Stimulated activated CD4-positive, alpha-beta T cell treated with anti-CD3 and anti-CD28 coated beads, Interleukin-4, amount 100 ng/mL, for 4 hours (primary cell): ENCODE data around the gene ECD.
A peak's percentile ranks its signal among the peaks of the same experiment; 100 is the strongest.

ENCODE experiments used
- DNase-seq, 2 experiments: peaks; one replicate each; pipeline ENCODE4 v3.0.0-alpha.2; 2020

ECD gene

DNA sequence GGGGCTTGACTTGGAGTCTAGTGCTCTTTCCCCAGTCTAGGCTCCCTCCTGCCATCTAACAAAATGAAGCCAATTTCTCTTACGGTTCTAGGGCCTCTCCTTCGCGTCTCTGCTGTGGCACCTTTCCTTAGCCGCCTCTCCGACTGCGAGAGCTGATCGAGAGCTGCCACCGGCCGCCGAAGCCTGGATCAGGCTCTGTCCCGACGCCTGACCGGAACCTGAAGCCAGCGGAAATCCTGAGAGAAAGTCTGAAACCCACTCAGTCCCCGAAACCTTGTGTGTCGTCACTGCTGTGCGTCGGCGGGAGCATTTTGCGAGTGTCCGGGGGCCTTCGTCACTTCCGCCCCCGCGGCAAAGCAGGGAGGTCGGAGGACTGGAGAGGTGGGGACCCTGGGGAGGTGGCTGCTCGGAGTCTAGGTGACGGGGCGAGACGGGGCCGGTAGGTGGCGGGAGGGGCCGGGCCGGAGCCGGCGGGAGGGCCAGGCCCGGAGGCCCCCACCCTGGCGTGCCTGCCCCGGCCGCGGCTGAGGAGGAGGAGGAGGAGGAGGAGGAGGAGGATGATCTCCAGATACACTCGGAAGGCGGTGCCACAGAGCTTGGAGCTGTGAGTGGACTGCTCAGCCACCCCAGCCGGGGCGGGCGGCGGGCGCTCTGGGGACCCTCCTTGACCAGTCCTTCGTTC lies at the start of gene ECD, which contains the start of gene FAM149B1:
ECD (minus strand) TSS at position 226 of the 682 bp plus-strand sequence. CDS start 4,071 bp downstream, outside the sequence.
FAM149B1 (plus strand) TSS at position 337 of the 682 bp plus-strand sequence; CDS start at position 558, 221 bp downstream.
- peak; percentile 89 to 91 for DNase-seq

DNA sequence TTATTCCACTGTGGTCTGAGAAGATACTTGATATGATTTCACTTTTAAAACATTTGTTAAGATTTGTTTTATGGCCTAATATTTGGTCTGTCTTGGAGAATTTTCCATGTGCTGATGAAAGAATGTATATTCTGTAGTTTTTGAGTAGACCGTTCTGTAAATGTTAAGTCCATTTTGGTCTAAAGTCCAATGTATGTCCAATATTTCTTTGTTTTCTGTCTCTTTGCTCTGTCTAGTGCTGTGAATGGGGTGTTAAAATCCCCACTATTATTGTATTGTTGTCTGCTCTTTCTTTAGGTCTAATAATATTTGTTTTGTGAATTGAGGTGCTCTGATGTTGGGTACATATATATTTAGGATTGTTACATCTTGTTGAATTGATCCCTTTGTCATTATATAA lies 47.9 kb upstream of the ECD start:
- DNase-seq: no peak

DNA sequence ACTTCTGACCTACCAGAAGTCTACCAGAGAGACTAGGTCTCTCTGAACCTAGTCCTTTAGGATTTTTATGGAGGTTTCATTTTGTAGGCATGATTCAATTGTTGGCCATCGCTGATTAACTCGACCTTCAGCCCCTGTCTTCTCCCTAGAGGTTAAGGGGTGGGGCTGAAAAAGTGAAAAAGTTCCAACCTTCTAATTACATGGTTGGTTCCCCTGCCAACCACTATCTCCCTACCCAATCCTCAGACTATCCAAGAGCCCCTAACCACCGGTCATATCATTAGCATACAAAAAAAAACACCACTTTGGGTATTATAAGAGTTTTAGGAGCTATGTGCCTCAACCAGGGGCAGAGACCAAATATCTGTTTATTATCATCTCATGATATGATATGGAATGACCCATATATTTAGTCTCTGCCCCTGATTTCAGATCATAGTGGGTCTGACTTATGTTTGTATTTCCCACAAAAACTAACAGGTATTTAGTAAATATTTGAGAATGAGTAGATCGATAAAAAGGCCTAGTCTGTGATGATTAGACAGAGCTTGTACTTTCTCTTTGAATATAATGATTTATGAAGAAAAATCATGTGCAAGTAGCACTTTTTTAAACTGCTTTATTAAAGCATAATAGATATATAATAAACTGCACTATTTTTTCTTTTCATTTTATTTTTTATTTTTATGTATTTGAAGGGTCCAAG lies 43.5 kb upstream of the ECD start:
- DNase-seq: no peak

DNA sequence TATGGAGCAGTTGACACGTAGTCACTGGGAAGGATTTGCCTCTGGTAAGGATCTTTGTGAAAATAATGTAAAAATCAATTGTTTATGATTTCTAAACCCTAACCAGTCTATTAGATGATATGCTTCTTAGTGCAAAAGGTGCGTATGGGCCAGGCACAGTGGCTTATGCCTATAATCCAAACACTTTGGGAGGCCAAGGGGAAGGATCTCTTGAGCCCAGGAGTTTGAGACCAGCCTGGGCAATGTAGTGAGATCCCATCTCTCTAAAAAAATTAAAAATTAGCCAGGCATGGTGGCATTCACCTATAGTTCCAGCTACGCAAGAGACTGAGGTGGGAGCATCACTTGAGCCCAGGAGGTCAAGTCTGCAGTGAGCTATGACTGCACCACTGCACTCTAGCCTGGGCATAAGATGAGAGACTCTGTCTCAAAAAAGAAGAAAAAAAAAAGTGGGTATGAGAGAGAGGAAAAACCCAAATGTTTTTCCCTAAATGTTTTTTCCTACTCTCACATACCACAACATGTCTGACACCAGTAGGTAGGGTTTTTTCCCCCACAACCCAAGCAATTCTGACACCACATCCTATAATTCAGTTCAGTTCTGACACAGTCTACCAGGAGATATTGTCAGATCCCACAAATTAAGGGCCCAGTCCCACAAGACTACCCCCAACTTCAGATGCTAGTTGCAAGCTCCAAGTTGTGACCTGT lies 42.7 kb upstream of the ECD start:
- DNase-seq: no peak

DNA sequence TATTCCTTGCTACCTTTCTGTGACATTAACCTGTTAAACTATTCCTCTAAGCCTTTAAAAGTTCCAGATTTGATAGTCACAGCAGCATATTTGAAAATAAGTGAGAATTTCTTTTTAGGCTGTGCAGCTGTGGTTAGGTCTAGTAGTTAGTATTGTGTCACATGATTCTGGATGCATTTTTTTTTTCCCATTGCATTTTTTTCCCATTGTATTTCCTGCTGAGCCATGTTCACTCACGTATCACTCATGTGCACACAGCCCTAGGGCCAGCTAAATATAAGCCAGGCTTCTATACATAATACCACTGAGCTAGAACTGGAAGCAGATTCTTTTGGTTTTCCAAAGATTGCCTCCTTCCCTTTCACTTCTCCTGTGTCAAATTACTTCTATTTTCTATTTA lies 41.9 kb upstream of the ECD start:
- no peak for DNase-seq

DNA sequence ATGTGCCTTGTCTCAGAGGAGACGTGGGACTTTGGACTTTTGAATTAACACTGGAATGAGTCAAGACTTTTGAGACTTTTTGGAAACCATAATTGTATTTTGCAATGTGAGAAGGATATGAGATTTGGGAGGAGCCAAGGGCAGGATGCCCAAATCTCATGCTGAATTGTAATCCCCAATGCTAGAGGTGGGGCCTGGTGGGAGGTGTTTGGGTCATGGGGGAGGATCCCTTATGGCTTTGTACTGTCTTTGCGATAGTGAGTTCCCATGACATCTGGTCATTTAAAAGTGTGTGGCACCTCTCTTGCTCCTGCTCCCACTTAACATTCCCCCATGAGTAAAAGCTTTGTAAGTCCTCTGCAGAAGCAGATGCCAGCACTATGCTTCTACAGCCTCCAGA lies 40.1 kb upstream of the ECD start:
- no peak for DNase-seq

DNA sequence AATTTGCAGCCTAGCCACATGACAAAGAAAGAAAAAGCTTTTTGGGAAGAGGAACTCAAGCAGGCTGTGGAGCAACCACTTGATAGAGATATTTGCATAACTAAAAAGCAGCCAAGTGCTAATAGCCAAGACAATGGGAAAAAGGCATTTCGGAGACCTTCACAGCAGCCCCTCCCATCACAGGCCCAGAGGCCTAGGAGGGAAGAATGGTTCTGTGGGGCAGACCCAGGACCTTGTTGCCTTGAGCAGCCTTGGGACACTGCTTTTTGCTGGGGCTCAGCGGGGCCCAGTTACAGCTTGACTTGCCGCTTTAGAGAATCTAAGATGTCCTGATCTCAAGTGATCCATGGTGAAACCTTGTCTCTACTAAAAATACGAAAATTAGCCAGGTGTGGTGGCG lies 38.6 kb upstream of the ECD start:
- DNase-seq: no peak

DNA sequence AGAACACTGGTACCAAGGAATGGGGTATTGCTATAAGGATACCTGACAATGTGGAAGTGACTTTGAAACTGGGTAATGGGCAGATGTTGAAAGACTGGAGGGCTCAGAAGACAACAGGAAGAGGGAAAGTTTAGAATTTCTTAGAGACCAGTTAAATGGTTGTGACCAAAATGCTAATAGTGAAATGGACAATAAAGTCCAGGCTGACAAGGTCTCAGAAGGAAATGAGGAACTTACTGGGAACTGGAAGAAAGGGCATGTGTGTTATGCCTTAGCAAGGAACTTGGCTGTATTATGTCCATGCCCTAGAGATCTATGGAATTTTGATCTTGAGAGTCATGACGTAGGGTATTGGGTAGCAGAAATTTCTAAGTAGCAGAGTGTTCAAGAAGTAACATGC lies 38.1 kb upstream of the ECD start:
- DNase-seq: no peak

DNA sequence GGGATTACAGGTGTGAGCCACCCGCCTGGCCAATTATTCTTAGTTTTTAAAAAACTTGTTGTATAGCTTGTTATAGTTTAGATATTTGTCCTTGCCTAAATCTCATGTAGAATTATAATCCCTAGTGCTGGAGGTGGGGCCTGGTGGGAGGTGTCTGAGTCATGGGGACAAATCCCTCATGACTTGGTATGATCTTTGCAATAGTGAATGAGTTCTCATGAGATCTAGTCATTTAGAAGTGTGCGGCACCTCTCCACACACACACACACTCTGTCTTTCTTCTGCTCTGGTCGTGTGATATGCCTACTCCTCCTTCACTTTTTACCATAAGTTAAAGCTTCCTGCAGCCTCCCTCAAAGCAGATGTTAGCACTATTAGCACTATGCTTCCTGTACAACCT lies 37.3 kb upstream of the ECD start:
- no peak for DNase-seq

DNA sequence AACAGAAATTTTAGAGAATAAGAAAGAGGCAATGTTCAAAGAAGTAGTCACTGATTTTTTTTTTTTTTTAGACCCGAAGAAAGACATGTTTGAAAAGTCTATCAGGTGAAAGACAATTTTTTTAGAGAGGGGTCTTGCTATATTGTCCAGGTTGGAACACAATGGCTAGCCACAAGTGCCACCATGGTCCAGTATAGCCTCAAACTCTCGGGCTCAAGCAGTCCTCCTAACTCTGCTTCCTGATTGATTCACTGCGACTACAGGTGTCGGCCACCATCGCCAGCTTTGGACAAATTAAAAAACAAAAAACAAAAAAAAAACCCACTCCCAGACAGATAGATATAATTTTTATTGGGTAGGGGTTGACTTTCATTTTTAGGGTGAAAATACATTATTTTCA lies 22.4 kb upstream of the ECD start:
- no peak for DNase-seq

DNA sequence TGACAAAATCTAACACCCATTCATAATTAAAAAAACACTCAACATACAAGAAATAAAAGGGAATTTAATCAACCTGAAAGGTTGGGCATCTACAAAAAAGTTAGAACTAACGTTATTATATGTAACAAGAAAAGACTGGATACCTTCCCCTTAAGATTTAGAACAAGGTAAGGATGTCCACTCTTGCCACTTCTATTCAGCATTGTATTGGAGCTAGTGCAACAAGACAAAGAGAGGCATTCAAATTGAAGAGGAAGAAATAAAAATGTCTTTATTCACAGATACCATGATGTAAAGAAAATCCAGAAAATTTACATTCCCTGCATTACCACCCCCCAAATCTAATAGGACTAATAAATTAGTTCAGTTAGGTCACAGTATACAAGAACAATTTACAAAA lies 18.5 kb upstream of the ECD start:
- no peak for DNase-seq

DNA sequence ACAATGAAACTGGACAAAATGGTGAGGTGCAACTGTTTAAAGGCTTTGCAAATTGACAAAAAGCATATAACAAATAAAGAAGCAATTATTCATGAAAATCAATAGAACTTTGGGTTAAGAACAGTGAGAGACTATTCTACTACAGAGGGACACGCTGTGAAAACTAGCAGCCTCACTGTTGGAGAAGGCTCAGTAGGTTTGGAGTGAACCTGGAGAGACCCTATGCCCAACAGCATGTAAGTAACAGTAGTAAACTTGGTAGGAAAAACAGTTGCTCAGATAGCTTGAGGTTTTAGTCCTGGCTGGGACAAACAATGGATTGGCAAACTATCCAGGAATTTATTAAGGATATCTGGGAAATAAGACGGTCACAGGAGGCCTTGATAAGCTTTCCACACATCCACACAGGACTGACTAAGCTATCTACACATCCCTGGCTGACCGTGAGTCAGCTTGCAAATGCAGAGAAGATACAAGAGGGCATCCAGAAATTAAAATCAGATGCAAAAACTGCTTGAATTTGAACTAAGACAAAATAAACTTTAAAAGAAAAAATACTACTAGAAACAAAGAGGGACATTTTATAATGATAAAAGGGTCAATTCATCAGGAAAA lies 16.0 kb upstream of the ECD start:
- DNase-seq: no peak

DNA sequence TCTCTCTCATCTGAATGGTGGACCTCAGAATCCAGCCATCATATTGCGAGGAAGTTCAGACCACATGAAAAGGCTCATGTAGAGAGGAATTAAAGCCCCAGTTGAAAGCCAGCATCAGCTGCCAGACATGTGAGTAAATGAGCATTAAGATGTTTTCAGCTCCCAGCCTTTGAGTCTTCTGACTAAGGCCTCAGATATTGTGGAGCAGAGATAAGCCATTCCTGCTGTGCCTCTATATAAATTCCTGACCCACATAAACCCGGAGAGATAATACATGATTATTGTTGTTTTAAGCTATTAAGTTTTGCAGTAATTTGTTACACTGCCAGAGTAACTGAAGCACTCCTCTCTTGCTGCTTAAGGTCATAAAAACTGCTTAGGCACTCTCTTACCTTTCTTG lies 14.8 kb upstream of the ECD start:
- no peak for DNase-seq

DNA sequence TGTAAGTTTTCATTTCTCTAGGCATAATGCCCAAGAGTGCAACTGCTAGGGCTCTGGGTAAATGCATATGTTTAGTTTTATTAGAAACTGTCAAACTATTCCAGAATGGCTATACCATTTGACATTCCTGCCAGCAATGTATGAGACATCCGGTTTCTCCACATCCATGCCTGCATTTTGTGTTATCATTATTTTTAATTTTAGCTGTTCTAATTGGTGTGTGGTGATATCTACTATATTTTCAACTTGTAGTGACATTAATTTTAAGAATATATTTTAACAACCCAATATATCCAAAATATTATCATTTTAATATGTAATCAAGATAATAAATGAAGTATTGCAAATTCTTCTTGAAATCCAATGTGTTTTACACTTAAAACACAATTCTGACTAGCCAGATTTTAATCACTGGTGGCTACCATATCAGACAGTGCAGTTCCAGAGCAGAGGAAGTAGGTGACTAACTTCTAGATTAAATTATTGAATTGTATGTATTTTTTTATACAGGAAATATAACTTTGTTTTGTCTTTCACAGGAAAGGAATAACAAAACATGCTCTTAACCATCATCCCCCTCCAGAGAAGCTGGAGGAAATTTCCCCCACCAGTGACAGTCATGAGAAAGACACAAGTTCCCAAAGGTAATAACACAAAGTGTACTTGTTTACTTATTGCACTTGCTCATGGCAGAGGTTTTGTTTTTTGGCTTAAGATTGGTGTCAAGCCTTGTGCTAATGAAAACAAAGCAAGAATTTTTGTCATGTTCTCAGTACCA lies 6.5 kb upstream of the ECD start:
- no peak for DNase-seq

DNA sequence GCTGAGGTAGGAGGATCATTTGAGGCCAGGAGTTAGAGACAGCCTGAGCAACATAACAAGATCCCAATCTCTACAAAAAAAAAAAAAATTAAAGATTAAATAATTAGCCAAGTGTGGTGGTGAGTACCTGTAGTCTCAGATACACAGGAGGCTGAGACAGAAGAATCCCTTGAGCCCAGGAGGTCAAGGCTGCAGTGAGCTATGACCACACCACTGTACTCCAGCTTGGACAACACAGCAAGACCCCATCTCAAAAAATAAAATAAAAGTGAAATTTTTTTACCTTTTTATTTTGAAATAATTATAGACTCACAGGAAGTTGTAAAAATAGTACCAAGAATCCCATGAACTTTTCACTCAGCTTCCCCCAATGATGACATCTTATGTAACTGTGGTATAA lies 5.1 kb upstream of the ECD start:
- DNase-seq: no peak

DNA sequence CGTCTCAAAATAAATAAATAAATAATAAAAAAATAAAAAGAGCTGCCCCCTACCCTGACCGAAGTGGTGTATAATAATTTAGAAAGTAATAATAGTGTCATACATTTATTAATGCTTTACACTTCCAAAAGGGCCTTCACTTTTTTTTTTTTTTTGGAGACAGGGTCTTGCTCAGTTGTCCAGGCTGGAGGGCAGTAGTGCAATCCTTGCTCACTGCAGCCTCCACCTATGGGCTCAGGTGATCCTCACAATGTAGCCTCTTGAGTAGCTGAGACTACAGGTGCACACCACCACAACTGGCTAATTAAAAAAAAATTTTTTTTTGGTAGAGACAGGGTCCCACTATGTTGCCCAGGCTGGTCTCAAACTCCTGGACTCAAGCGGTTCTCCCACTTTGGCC lies 1.5 kb upstream of the ECD start:
- DNase-seq: no peak

DNA sequence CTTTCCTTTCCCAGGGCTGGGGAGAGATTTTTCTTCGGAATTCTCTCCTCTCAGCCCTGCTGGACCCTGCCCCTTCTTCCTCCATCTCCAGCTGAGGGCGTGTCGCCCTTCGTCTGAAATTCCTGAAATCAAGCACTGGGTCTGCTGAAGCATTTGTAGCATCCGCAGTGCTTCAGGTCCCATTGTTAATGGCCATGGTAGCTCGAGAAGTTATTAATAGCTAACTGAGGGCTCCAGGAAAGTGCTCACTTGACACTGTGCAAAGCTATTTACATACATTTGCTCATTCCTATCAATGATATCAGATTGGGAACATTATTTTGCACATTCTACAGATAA lies 626 bp upstream of the ECD start:
- DNase-seq: no peak

DNA sequence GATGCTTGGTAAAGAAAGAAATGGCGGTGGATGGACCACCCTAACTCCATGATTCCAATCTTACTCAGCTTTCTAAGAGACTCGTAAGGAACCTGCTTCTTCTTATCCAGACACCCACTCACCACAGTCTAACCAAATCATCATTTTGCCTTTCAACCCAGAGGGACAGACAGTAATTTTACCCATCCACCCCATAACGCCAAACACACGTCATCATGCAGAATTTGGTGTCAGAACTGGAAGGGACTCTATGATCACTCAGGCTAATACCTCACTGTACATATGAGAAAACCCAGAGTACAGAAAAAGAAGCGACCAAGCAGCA lies 388 bp downstream of the ECD start:
- DNase-seq: peak in 1 of 2 experiments; percentile 46

DNA sequence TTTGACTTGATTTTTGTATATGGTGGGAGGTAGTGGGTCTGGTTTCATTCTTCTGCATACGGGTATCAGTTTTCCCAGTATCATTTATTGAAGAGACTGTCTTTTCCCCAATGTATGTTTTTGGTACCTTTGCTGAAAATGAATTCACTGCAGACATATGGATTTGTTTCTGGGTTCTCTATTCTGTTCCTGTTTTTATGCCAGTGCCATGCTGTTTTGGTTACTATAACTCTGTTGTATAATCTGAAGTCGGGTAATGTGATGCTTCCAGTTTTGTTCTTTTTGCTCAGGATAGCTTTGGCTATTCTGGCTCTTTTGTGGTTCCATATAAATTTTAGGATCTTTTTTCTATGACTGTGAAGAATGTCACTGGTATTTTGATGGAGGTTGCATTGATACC lies 836 bp downstream of the ECD start:
- DNase-seq: no peak

DNA sequence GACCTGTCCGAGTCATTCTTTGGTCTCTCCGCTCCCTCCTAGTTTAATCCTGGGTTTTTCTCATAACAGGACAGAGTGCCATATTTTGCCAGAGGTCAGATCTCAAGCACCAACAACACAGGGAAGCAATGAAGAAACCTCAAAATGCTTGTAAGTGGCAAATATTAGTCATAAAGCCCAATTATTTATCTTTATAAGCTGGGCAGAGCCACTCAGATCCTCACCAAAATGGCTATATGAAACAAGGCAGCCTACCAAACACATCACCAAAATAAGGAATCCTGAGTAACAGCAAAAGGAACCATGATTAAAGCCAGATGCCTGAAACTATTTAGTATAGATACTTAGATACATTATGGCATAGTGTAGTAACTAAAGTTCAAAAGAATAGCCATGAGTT lies 4.7 kb downstream of the ECD start:
- no peak for DNase-seq

DNA sequence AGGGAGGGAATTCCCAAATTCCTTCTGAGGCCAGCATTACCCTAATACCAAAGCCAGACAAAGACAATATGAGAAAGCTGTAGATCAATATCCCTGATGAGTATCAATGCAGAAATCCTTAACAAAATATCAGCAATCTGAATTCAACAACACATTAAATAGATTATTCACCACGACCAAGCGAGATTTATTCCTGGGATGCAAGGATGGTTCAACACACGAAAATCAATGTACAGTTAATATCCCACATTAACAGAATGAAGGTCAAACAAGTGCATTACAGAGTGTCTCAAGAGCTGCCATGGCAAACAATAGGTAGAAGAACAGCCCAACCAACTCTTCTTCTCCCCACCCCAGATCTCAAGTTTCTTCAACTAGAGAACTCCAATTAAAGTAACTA lies 6.1 kb downstream of the ECD start:
- no peak for DNase-seq

DNA sequence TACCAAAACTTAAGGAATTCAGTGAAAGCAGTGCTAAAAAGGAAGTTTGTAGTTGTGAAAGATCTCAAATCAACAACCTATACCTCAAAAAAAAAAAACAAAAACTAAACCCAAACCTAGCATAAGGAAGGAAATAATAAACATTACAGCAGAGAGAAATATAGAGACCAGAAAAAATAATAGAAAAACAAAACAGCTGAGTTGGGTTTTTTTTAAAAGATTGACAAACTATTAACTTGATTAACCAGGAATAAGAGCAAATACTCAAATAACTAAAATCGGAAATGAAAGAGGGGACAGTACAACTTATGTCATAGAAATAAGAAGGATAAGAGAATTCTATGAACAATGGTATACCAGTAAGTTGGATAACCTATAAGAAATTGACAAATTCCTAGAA lies 6.7 kb downstream of the ECD start:
- DNase-seq: no peak

DNA sequence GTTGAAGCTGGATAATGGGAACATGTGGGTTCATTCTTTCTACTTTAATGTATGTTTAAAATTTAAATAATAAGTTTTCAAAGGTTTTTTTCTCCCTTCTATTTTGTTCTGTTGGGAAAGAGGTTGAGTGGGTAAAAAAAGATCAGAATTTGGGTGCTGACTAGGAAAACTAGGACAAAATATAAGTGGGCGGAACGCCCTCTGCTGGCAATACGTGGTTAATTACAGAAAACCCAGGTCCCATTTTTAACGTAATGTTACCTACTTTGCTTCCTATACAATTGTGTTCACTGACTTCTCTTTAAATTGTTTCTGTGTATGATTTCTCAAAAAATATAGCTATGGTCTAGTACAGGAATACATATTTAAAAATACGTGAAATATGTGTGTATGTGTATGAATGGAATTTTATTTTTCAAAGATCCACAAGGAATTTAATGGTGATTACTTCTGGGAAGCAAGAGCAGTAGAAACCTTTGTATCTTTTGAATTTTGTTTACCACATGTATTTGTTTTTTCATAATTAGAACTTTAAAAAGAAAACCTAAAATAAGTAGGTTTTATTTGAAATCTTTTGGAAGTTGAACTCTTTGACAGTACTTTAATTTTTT lies 8.7 kb downstream of the ECD start:
- peak; percentile 37 to 39 for DNase-seq
